Large intestine (tissue), 3 donors: ENCODE results near the gene PNPLA7. TPM values are rescaled to one million over a fixed set of nuclear protein-coding genes. Genes with fewer than 3 reads are reported as not detected.

ENCODE experiments used
- DNase-seq, 2 donors: peaks; one replicate each; pipeline versions ENCODE4 v3.0.0 to v3.0.0-alpha.2; 2013
- H3K27ac ChIP-seq: one replicate; pipeline ENCODE4 v1.5.1; 2013; ENCODE audit warnings: low read length
- H3K27me3 ChIP-seq: 2 replicates; pipeline ENCODE4 v1.6.1; 2013; ENCODE audit warnings: low read length; ENCODE audit not compliant: control insufficient read depth, insufficient read depth
- H3K36me3 ChIP-seq: 2 replicates; pipeline ENCODE4 v1.6.1; 2013; ENCODE audit warnings: low read length; ENCODE audit not compliant: control insufficient read depth, insufficient read depth
- H3K4me1 ChIP-seq: one replicate; pipeline ENCODE4 v1.6.1; 2013; ENCODE audit warnings: low read length; ENCODE audit not compliant: control insufficient read depth, insufficient read depth
- H3K4me3 ChIP-seq: one replicate; pipeline ENCODE4 v1.5.1; 2013; ENCODE audit warnings: low read length
- H3K9me3 ChIP-seq: one replicate; pipeline ENCODE4 v1.6.1; 2013; ENCODE audit warnings: mild to moderate bottlenecking, low read depth, low read length, moderate library complexity; ENCODE audit not compliant: control insufficient read depth
- WGBS: methylation state at CpG from one replicate; pipeline ENCODE4 v1.1.5; 2013; ENCODE audit warnings: low lambda C conversion rate; ENCODE audit not compliant: insufficient coverage; 5-methylcytosine and 5-hydroxymethylcytosine counted together
- polyA plus RNA-seq: library from polyadenylated mRNA; unstranded; fragments of 120-200 nt; gene quantifications from one replicate; pipeline ENCODE4 v1.2.1, GENCODE V29; 2013

The PNPLA7 gene
- polyA plus RNA-seq, 1 donor: 7.2 TPM

- H3K9me3 ChIP-seq: peaks cover 12% of the 10 kb centered on the region
- peaks cover 10% of the 10 kb centered on the region for H3K27me3 ChIP-seq
- peaks cover 22% of the 10 kb centered on the region for H3K4me1 ChIP-seq
- peak overlapping the region; percentile 32 for H3K27ac ChIP-seq
- WGBS: no CpG with 5 or more reads among the region's 15 CpGs
- peak overlapping the region; percentile 48 for H3K4me3 ChIP-seq
- peak in 1 of 2 donors; percentile 63 for DNase-seq
- peaks cover 15% of the 10 kb centered on the region for H3K36me3 ChIP-seq
These were observed 90.4 kb downstream of the PNPLA7 start for GRCh38 chr9:137459601-137460362.

DNA sequence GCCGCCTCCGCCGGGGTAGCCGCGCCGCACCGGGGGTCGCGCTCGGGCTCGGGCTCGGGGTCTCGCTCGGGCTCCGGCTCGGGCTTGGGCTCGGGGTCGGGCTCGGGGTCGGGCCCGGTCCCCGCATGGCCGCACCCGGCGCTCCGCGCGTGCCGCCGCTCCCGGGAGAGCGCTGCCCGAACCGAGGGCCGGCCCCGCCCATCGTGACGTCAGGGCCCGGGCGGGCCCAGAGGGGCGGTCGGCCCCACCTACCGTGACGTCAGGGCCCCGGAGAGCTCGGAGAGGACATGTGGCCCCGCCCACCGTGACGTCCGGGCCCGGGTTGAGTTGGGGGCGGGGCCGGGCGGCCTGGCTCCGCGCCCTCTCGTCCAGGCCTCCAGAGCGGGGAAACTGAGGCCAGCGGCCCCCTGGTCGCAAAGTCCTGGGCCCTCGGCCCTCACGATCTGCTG is 91.0 kb downstream of the PNPLA7 start, which contains the start of gene NSMF:
NSMF (minus strand) TSS at position 183 of the 449 bp plus-strand sequence. CDS start 232 bp downstream, outside the sequence.
- Histone ChIP-seq H3K4me3 (peak within 1 kb of the TSS; percentile 48), H3K27me3 (peaks cover 10% of the 10 kb centered on the region), H3K36me3 (peaks cover 15% of the 10 kb centered on the region), H3K4me1 (peaks cover 28% of the 10 kb centered on the region), H3K9me3 (peaks cover 15% of the 10 kb centered on the region), H3K27ac (peak within 1 kb of the TSS; percentile 32)
- DNase-seq: peak; percentile 93 to 95
- WGBS: no CpG with 5 or more reads among the region's 62 CpGs

- peaks cover 15% of the 10 kb centered on the region for H3K36me3 ChIP-seq
- H3K4me3 ChIP-seq: peak overlapping the region; percentile 48
- H3K9me3 ChIP-seq: peaks cover 17% of the 10 kb centered on the region
- H3K27ac ChIP-seq: no peak overlapping the region
- DNase-seq: peak in 1 of 2 donors; percentile 78
- H3K27me3 ChIP-seq: peaks cover 10% of the 10 kb centered on the region
- H3K4me1 ChIP-seq: peaks cover 30% of the 10 kb centered on the region
- WGBS: no CpG with 5 or more reads among the region's 88 CpGs
These were observed 91.7 kb downstream of the PNPLA7 start for GRCh38 chr9:137458194-137459151.

DNA sequence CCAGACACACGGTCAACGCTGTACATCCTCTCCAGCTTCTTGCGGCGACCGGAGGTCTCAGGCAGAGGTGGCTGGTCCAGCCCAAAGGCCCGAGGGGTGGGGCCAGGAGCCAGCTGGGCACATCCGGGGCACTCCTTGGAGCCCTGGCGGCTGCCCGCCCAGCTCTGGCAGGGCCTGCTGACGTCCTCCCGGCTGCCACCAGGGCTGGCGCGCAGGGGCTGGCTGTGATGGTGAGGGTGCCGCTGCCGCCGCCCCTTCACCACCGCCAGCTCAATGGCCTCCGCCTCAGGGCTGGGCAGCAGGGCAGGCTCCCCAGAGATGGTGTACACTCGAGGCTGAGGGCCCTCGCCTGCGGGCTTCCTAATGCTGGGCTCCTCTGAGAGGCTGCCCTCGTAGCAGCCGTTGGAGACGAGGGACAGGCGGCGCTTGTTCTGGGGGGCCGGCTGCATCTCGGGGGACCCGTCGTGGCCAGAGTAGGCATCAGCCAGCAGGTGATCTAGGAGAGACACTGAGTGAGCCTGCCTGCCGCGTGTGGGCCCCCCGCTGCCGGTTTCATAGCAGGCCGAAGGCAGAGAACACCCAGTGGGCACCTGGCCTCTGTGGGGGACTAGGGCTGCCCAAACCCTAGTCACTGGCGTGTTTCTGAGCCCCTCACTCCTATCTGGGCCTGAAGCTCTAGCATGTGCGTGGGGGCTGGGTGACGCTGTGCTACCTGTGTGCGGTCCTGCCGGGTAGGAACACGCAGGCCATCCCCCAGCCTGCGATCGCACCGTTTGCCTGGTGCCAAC is 92.6 kb downstream of the PNPLA7 start:
- no peak overlapping the region for H3K27ac ChIP-seq

GRCh38 chr9:137456864-137457405 is 93.3 kb downstream of the PNPLA7 start:
- Histone ChIP-seq H3K4me1 (peaks cover 31% of the 10 kb centered on the region), H3K36me3 (peaks cover 21% of the 10 kb centered on the region), H3K9me3 (peaks cover 12% of the 10 kb centered on the region), H3K27ac (no peak overlapping the region), H3K27me3 (peaks cover 6% of the 10 kb centered on the region), H3K4me3 (no peak overlapping the region)
- no peak for DNase-seq
- WGBS: no CpG with 5 or more reads among the region's 10 CpGs

More for the DNA sequence above, 92.6 kb downstream of the PNPLA7 start:
- Histone ChIP-seq H3K27me3 (peaks cover 10% of the 10 kb centered on the region), H3K9me3 (peaks cover 18% of the 10 kb centered on the region), H3K4me1 (peaks cover 31% of the 10 kb centered on the region), H3K4me3 (no peak overlapping the region), H3K36me3 (peaks cover 19% of the 10 kb centered on the region)
- DNase-seq: no peak
- WGBS: no CpG with 5 or more reads among the region's 44 CpGs

DNA sequence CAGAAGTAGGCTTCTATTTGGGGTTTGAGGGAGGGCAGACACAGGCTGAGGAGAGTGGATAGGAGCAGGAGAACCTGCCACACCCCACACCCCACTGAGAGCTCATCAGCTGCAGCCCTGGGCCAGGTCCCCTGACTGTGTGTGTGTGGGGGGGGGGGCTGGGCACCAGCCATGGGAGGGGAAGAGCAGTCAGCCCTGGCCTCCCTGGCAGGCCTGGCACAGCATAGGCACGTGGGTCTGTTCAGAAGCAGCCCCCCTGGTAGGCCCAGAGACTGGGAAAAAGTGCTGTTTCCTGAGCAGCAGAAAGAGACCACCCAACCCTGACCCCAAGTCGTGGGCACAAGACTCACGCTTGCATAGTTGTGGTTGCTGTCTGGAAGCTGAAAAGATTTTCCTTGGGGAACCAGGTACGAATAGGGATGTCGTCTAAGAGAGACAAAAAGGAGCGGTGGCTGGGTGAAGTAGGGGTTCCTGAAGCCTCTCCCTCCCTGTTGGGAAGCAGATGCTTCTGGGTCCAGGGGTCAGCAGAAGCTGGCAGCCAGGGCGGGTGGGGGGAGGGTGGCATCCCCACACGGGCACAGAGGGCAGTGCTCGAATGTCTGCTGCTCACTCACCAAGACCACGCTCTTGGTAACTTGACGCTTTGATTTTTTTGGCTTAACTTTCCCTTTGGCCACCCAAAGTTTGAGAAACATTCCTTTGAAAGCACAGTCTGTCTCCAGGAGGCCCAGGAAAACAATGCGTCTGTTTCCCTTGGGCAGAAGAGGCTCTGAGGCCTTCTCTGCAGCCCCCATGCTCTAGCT is 93.9 kb downstream of the PNPLA7 start:
- H3K4me3 ChIP-seq: no peak overlapping the region
- H3K27ac ChIP-seq: no peak overlapping the region
- DNase-seq: no peak
- no CpG with 5 or more reads among the region's 12 CpGs for WGBS
- peaks cover 21% of the 10 kb centered on the region for H3K36me3 ChIP-seq
- H3K9me3 ChIP-seq: peaks cover 8% of the 10 kb centered on the region
- no peaks in the 10 kb centered on the region for H3K27me3 ChIP-seq
- peaks cover 31% of the 10 kb centered on the region for H3K4me1 ChIP-seq

DNA sequence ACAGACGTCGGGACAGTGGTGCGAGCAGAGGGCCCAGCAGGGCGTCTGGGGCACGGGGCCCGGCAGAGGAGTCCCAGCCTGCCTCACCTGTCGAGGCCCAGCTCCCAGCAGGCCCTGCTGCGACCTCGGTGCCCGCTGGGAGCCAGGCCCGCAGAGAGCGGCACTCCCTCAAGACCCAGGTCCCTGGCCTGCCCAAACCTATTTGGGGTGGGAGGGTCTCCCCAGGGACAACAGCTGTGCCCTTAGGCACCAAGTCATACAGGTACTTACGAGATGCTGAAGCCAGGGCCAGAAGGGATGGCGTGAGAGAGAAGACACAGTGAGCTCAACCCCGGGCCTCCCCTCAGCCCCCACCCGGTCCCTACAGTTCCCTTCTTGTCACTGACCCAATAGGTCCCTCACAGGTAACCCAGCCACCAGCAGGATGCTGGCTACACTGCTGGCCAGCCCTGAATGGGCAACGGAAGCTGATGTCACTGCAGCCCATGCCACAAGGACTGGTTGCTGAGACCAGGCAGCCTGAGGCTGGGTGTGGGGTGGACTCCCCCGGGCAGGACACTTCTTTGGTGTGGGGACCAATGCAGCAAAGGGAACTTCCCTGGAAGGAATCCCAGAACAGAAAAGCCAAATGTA is 94.7 kb downstream of the PNPLA7 start:
- WGBS: no CpG with 5 or more reads among the region's 18 CpGs
- Histone ChIP-seq H3K4me3 (no peak overlapping the region), H3K4me1 (peaks cover 31% of the 10 kb centered on the region), H3K27ac (no peak overlapping the region), H3K27me3 (no peaks in the 10 kb centered on the region), H3K36me3 (peaks cover 21% of the 10 kb centered on the region), H3K9me3 (peaks cover 8% of the 10 kb centered on the region)
- no peak for DNase-seq

GRCh38 chr9:137454597-137455358 is 95.4 kb downstream of the PNPLA7 start:
- H3K4me3 ChIP-seq: peak overlapping the region; percentile 68
- H3K9me3 ChIP-seq: peaks cover 8% of the 10 kb centered on the region
- no CpG with 5 or more reads among the region's 30 CpGs for WGBS
- H3K4me1 ChIP-seq: peaks cover 26% of the 10 kb centered on the region
- peak overlapping the region; percentile 85 for H3K27ac ChIP-seq
- peaks cover 21% of the 10 kb centered on the region for H3K36me3 ChIP-seq
- H3K27me3 ChIP-seq: no peaks in the 10 kb centered on the region
- peak; percentile 66 to 78 for DNase-seq
